DMS153 (cell line): ENCODE measurements around the gene PROSER3.

Experiments
- DNase-seq: peaks from one replicate; lab custom pipeline; 2025; lab: John Stamatoyannopoulos, UW

The PROSER3 gene

GRCh38 chr19:35776102-35776788, 18.3 kb downstream of the PROSER3 start:
- DNase-seq = no peak

- no peak for DNase-seq
Measured at GRCh38 chr19:35777086-35777841, 19.3 kb downstream of the PROSER3 start.

DNA sequence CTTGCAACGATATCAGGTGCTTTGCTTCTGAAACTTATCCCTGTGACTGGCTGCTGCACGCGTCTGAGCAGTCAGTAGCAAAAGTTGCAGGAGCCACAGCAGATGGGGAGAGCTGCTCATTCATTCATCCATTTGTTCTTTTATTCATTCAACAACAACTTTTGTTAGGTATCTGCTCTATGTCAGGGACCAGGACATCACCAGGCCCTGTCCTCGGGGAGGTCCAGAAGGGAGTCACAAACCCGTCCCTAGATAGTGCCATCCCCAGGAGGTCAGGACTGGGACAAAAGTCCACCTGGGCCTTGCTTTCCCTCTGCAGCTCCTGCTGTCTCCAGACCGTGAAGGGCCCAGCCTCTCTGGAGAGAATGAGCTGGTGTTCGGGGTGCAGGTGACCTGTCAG, 20.0 kb downstream of the PROSER3 start:
- DNase-seq = no peak

DNA sequence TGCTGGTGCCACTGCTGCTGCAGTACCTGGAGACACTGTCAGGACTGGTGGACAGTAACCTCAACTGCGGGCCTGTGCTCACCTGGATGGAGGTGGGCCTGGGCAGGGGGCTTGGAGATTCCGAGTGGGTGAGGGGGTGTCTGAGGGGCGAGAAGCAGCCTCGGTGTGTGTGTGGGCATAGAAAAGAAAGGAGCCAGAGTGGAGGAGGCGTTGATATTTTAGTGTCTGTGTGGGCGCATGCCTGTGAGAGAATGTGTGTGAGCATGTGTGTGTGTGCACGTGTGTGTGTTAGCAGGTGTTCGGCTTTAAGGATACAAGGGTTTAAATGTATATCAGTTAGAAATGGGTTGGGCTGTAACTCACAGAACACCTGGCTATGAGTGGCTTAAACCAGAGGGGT, 21.1 kb downstream of the PROSER3 start:
- no peak for DNase-seq

DNA sequence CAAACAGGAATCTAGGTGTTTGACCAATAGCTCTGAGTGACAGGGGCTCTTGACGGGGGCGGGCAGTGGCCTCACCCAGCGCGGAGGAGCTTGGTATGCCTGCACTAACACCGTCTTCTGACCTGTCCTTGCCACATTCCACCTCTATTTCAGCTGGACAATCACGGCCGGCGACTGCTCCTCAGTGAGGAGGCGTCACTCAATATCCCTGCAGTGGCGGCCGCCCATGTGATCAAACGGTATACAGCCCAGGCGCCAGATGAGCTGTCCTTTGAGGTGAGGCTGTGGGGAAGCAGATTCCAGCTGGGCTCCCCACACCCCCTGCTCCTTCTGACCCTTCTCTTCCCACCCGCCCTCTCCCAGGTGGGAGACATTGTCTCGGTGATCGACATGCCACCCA, 22.1 kb downstream of the PROSER3 start:
- DNase-seq = no peak

- DNase-seq = no peak
Measured at GRCh38 chr19:35780717-35781116, 22.7 kb downstream of the PROSER3 start.

GRCh38 chr19:35781650-35782049, 23.7 kb downstream of the PROSER3 start:
- no peak for DNase-seq

DNA sequence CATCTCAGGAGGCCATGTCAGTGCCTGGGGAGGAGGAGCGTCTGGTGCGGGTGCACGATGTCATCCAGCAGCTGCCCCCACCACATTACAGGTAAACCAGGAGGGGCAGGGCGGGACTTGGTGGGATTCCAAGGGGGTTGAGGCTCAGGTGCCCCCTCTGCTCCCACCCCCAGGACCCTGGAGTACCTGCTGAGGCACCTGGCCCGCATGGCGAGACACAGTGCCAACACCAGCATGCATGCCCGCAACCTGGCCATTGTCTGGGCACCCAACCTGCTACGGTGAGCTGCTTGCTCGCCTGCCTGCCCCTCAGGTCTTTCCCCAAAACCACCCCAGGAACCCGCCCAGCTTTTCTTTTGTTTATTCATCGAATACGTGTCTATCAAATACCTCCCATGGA, 24.6 kb downstream of the PROSER3 start:
- no peak for DNase-seq

- DNase-seq = no peak
Measured at GRCh38 chr19:35783469-35784434, 25.8 kb downstream of the PROSER3 start.

- no peak for DNase-seq
Measured at GRCh38 chr19:35784503-35785338, 26.7 kb downstream of the PROSER3 start.

DNA sequence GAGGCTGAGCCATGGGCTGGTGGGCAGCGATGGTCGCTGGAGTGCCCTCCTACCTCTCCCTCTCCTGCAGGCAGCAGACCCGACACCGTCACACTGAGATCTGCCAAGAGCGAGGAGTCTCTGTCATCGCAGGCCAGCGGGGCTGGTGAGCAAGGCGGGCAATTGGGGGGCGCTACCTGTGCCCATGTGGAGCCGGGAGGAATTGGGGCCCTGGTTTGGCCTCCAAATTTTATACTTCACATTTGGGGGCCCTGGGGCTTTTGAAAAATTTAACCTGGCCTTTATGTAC, 27.3 kb downstream of the PROSER3 start:
- DNase-seq = no peak

- DNase-seq = no peak
Measured at GRCh38 chr19:35786299-35787160, 28.6 kb downstream of the PROSER3 start.

DNA sequence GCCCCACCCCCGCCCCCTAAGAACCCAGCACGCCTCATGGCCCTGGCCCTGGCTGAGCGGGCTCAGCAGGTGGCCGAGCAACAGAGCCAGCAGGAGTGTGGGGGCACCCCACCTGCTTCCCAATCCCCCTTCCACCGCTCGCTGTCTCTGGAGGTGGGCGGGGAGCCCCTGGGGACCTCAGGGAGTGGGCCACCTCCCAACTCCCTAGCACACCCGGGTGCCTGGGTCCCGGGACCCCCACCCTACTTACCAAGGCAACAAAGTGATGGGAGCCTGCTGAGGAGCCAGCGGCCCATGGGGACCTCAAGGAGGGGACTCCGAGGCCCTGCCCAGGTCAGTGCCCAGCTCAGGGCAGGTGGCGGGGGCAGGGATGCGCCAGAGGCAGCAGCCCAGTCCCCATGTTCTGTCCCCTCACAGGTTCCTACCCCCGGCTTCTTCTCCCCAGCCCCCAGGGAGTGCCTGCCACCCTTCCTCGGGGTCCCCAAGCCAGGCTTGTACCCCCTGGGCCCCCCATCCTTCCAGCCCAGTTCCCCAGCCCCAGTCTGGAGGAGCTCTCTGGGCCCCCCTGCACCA, 29.3 kb downstream of the PROSER3 start:
- no peak for DNase-seq

DNA sequence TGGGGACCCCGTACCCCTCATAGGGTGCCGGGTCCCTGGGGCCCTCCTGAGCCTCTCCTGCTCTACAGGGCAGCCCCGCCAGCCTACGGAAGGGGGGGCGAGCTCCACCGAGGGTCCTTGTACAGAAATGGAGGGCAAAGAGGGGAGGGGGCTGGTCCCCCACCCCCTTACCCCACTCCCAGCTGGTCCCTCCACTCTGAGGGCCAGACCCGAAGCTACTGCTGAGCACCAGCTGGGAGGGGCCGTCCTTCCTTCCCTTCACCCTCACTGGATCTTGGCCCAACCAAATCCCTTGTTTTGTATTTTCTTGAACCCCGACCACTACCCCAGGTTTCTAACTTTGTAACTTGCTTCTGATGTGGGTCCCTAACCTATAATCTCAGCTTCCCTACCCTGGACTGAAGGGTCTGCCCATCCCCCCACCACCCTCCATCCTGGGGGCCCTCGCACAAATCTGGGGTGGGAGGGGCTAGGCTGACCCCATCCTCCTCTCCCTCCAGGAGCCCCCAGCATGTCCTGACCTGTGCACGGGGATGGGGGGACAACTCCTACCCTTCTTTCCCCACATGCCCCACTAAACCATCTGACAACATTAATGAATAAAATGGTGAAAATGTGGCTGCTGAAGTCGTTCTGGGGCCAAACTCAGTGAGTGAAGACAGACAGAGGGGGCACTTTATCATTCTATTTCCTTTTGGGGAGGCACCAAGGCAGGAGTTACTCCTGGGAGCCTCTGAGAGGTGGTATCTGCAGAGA, 30.4 kb downstream of the PROSER3 start:
- no peak for DNase-seq

GRCh38 chr19:35789195-35789977, 31.4 kb downstream of the PROSER3 start:
- no peak for DNase-seq

- no peak for DNase-seq
Measured at GRCh38 chr19:35789978-35790944, 32.3 kb downstream of the PROSER3 start.

GRCh38 chr19:35790981-35791813, 33.2 kb downstream of the PROSER3 start:
- no peak for DNase-seq
